GM18498 (cell line): Measurements from ENCODE around the gene SUSD3.

ENCODE experiments used
- ATAC-seq: cut with Tn5 transposase; IDR thresholded peaks from one replicate; pipeline ENCODE4 v1.9.1; 2021; ENCODE audit warnings: mild to moderate bottlenecking, moderate library complexity; ENCODE audit not compliant: unreplicated experiment

SUSD3 gene

DNA sequence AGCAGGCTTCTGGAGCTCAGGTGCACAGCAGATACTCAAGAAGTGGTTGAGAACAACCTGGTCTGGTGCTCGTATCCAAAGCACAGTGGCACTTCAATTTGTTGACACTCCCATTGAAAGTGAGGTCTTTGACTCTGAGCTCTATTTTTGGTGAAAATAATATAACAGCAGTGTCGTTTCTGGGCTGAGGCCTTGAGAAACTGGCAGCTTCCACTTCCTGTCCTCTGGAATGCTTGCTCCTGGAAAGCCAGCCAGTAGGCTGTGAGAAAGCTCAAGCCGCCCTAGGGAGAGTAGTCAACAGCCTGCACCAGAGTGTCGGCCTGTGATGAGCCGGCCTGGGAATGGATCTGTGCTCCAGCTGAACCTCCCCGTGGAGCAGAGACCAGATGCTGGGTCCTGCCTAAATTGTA, 6.8 kb upstream of the SUSD3 start:
- no peak for ATAC-seq

GRCh38 chr9:93052791-93053540, 5.5 kb upstream of the SUSD3 start:
- ATAC-seq: no peak

DNA sequence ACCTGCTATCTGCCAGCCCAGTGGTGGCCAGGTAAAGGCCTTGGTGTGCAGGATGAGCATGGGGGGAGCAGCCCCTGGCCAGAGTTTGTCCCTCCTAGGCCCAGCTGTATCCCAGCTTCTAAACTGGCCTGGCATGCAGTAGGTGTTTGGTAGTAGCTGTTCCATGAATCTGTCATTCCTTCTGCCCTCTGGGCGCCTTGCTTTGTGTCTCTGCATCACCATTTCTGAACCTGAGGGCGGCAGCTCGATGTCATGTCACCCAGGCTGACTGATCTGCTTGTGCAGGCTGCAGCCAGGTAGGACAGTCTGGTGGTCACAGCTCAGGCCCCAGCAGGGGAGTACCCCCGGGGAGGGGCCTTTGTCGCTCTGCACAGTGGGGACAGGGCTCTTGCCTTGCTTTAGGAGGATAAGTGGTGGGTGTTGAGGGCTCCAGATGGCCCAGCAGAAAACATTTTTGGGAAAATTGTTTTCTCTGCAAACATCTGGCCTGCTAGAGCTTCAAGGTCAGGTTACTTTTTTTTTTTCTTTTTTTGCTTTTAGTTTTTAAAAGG, 4.6 kb upstream of the SUSD3 start:
- ATAC-seq: no peak

- ATAC-seq: no peak
Measured at GRCh38 chr9:93054758-93055704, 3.5 kb upstream of the SUSD3 start.

DNA sequence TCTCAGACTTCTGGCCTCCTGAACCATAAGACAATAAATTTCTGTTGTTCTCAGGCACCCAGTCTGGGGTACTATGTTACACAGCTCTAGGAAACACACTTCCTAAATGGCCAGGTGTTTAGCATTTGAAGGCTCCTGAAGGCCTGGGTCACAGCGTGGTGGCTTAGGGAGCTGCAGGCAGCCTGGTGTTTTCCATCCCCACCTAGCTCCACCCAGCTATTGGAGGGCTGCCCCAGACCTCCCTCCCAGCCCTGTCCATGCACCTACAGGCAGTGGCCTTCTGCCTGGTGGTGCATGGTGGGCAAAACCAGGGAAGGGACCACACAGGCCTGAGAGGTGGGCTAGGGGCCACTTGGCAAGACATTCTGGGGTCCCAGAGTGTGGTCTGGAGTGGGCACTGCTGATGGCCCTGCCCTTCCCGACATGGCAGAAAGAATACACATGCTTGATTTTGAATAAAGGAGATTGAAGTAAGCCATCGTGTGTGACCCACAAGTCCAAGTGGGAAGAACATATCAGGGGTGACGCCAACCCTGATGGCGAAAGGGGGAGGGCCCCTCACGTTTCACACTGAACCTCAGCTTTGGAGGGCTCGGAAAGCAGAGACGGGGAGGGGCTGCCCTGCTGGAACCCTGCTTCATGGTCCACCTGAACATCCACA, 1.3 kb upstream of the SUSD3 start:
- ATAC-seq: no peak

DNA sequence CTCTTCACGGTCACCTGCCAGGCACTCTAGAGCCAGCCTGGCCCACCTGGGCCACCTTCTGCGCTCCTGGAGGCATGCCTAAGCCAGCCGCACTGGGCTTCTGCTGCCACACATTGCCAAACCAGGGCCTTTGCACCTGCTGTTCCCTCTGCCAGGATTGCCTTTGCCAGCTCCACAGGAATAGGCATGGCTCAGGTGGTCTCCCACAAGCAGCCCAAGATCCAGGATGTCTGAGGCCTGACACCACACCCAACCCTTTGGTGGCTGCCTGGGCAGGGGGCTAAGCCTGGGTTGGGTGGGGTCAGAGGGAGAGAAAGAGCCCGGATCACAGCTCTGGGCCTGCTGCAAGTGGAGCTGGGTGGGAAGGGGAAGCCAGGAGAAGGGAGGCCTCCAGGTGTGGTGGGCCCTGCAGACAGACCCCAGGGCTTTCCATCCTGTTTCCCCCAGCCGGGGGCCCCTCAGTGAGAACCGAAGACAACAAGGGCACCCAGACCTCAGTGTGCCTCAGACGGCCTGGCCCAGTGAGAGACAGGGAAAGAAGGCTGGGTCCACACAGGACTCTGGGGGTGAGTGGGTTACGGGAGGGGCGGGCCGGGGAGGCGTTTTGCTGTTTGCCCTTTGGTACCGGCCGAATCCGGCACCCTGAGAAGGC, 672 bp upstream of the SUSD3 start:
- ATAC-seq: peak; percentile 23

DNA sequence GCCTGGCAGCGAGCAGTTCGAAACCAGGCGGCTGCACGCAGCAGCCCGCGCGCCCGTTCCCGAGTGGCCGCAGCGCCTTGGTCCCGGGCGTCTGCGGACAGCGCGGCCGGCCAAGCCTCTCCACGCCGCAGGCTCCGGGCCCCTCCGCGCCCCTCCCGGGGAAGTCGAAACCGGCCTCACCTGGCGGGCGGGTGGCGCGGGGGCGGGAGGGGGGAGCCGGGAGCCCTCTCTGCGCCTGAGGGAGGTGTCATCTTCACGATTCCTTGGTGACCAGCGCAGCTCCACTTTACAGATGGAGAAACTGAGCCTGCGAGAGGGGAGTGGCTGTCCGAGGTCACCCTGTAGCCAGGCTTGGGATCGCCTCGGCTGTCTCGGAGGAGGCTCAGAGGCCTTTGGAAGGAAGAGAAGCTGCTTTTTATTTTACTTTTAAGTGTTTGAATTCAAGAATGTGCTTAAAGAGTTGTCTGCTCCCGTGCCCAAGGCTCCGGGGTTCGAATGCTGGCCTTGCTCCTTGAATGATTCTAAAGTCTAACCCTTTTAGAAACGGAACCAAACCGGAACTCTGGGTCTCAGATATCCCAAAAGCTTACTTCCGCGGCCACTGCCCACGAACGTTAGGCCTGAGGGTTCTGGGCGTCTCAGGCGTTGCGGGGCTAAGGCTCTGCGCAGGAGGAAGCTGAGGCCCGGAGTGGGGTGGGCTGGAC, 662 bp downstream of the SUSD3 start:
- peak; percentile 26 for ATAC-seq

DNA sequence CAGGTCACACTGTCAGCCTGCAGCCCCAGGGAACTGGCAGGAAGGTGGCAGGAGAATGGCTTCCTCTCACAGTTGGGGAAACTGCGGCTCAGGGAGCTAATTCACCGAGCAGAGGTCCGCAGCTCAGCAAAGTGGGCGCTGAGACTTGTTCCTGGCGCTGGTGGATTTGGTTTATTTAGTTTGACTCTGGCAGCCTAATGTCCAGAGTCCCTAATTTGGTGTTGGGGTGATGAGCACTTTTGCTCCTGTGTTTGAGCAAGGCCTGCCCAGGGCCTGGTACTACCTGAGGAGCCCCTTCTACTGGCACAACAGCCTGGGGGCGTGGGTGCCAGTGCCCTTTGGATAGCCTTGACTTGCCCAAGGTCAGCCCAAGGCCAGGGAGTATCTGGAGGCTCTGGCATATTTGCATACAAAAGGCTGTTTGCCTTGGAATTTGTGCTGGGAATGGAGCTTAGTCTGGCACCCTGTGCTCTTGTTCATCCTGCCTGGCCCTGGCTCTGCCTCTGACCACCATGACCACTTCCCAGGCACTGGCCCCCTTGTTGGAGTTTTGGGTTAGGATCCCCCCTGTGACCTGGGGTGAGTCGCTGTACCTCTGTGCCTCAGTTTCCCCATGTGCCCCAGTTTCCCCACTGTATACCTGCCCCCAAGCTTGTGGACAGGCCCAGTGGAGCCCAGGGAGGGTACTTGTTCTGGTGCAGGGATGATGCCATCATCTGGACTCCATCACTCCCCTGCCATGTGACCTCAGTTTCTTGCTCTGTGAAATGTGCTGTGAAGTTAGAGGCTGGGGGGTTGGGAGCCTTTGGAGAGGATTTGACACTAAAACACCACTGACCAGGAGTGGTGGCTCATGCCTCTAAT, 1.4 kb downstream of the SUSD3 start:
- ATAC-seq: no peak

DNA sequence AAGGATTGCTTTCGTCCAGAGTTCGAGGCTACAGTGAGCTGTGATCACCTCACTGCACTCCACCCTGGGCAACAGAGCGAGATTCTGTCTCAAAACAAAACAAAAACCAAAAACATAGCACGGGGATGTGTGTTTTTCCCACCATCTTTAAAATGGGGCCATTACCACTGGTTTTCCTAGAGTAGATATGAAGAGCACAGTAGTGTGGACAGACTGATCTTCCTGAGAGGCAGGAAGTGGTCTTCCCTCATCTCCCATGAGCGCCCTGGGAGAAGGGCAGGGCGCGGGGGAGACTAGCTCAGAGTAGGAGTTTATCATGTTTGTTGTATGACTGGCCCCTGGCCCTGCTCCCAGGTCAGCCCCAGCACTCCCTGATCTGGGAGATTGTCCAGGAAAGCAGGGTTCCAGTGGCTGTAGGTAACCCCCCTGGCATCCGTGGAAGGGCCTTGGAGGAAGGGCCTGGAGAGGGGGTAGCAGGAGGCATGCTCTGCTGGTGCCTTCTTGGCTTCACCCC, 2.3 kb downstream of the SUSD3 start:
- ATAC-seq: no peak

GRCh38 chr9:93061260-93061751, 2.8 kb downstream of the SUSD3 start:
- ATAC-seq: no peak

DNA sequence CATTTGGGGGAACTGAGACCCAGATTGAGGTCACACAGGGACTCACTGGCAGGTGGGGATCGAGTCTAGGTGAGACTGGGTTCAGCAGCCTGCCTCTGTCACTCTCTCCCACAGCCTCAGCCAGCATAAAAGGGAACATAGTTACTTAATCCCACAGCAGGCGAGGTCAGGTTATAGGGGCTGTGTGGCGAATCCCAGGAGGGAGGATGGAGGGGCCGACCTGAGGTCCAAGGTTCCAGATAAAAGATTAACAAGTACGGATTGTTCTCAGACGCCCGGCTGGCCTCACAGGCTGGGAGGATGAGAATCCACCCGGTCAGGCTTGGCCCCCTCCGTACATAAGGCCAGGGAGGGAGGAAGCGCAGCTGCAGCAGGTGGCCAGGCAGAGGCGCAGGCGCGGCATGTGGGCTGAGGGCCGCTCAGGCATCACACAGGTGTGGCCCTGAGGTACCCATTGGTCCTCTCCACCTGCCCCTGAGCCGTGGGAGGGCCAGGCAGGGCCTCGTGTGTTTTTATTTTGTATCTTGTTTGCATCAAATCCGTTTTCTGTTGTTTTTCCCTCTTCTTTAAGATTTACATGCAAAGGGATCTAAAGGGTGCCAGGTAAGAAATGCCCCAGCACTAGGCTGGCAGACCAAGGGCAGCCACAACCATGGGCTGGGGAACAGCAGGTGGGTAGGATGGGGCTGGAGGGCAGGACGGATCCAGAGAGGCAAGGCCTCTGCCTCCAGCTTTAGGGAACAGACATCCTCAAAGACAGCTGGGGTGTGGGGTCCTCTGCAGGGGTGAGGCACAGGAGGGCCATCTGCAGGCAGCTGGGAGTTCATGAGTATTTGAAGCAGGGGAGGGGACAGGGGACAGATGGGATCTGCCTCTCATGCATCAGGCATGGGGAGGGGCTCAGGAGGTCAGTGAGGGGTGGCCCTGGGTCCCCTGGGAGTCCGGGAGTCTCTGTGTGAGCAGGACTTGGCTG, 3.6 kb downstream of the SUSD3 start:
- ATAC-seq: no peak

DNA sequence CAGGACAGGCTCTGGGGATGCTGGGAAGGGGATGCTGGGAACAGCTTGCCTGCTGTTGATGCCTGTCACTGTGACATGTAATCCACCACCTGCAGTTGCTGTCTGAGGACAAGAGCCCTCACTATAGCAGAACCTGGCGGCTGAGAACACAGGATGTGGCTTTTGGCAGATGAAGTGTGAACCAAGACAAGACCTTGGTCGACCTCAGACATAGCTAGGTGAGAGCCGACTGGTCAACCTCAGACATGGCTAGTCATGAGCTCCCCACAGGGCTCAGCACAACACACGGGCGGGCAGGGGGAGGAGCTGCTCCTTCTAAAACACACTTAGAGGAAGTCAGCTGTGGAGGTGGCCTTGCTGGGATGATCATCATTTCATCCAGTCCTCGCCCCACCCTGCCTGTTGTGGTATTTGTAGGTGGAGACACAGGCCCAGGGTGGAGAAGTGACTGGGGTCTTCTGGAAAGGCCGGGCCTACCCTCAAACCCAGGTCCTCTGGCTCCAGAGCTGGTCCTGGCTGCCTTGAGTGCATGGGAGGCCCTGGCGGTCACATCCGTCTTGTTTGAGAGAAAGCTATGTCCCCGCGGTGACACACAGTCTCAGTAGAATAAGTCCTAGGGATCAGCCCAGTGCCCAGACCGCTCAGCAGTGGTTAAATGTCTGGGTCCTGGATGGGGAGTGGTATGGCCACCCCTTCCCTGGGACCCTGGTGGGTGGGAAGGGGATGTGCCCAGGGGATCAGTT, 6.1 kb downstream of the SUSD3 start:
- peak; percentile 94 for ATAC-seq

GRCh38 chr9:93065135-93065720, 6.7 kb downstream of the SUSD3 start:
- no peak for ATAC-seq

DNA sequence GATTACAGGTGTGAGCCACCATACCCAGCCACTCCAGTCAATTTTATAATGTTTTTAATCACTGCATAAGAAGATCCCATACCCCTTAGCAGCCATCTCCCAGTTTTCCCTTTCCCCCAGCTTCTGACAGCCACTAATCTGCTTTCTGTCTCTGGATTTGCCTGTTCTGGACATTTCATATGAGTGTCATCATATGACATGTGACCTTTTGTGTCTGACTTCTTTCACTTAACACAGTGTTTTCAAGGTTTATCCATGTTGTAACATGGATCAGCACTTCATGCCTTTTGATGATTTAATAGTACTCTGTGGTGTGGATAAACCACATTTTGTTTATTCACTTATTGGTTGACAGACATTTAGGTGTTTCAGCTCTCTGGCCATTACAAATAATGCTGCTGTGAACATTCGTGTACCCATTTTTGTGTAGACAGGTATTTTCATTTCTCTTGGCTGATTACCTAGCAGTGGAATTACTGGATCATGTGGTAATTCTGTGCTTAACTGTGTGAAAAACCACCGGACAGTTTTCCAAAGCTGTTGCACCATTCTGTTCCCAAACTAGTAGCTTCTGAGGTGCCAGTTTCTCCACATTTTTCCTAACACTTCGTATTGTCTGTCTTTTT, 8.6 kb downstream of the SUSD3 start:
- ATAC-seq: no peak

- no peak for ATAC-seq
Measured at GRCh38 chr9:93068956-93069355, 10.5 kb downstream of the SUSD3 start.

DNA sequence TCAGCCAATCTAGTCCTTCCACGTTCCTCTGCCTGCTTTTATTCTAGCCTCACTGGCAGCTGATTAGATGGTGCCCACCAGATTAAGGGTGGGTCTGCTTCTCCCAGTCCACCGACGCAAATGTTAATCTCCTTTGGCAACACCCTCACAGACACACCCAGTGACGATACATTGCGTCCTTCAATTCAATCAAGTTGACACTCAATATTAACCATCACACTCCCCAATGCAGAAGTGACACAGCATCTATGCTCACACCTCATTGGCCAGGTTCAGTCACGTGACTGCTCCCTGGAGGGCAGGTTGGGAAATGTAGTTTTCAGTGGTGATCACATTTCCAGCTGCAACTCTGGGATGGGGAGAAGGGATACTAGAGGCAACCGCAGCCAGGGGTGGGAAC, 13.0 kb downstream of the SUSD3 start:
- no peak for ATAC-seq
